Hair follicle dermal papilla cell (primary cell): Measurements from ENCODE around the gene XKR3. TPM values are rescaled to one million over a fixed set of nuclear protein-coding genes. Genes with fewer than 3 reads are reported as not detected.

Experiments
- small RNA-seq: library from RNA; depleted of rRNA; stranded (forward); fragments of <200 nt; gene quantifications from one replicate; pipeline ENCODE3, GENCODE V24; 2012
- total RNA-seq: library from RNA; depleted of rRNA; stranded (reverse); fragments of >200 nt; gene quantifications from 2 replicates; pipeline ENCODE4 v1.2.3, GENCODE V29; 2012

The XKR3 gene
- total RNA-seq: not detected in 2 replicates

DNA sequence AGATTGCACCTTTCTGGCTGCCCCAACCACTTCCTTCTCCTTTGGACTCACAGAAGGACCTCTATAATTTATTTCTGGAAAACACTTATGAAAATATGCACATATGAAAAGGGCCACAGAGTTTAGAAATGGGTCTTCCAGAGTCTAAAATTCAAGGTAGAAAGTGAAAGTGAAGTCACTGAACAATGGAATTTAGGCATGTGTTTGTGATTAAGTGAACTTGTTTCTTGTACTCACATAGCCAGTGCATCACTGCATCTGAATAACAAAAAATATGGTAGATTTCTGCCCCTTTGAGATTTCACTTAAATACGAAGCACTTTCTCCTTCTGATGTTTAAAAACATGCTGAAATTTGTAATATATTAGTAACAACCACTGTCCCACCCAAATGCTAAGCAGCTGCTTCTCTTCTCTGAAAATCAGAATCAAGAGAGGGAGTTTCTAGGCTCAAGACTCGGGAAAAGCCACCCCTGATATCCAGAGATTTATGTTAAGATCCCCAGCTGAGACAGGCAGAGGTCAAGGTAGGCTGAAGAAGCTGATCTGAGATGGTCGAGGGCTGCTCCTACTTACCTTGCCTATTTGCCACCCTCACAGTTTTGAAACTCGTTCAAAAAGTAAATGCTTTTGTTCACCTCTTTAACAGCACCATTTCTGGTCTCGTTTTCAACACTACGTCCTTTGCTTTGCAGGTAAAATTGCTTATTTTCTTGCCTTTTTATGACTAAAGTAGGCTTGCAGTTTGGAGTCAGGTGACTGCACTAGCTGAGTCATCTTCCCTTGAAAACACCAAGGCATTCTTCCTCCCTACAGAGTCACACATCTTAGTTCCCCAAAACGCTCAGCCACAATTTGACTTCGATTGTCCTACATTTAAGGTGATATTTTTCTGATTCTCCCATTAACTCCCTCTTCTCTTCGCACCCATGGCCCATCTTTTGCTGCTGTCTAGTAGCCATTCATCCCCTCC is at the start of gene XKR3:
Gene XKR3 (minus strand): TSS at position 696 of the 972 bp plus-strand sequence. CDS start 17,338 bp downstream, outside the sequence.

Small RNA genes within 50 kb of the gene (small RNA-seq; reads per million reads assigned to genes)
- not detected for gene GPM6BP3

Other genes starting within 250 kb of the XKR3 start
- gene CCT8L2, start 232.6 kb downstream of the XKR3 start, total RNA-seq: not detected in 2 replicates
- not detected in 2 replicates for gene GAB4, start 182.8 kb upstream of the XKR3 start, total RNA-seq